SIG-M5 treated with dmso at 0.1 percent for 504 hours (cell line): ENCODE measurements around the gene RDH16.
"Not testable (repeated sequence)": the region's sequence is repeated elsewhere in the genome, so short reads cannot be mapped to it uniquely, and the experiment has no call there.

Experiments
- DNase-seq: peaks from one replicate; lab custom pipeline; 2025; ENCODE audit not compliant: unreplicated experiment; lab: John Stamatoyannopoulos, UW

The RDH16 gene

DNA sequence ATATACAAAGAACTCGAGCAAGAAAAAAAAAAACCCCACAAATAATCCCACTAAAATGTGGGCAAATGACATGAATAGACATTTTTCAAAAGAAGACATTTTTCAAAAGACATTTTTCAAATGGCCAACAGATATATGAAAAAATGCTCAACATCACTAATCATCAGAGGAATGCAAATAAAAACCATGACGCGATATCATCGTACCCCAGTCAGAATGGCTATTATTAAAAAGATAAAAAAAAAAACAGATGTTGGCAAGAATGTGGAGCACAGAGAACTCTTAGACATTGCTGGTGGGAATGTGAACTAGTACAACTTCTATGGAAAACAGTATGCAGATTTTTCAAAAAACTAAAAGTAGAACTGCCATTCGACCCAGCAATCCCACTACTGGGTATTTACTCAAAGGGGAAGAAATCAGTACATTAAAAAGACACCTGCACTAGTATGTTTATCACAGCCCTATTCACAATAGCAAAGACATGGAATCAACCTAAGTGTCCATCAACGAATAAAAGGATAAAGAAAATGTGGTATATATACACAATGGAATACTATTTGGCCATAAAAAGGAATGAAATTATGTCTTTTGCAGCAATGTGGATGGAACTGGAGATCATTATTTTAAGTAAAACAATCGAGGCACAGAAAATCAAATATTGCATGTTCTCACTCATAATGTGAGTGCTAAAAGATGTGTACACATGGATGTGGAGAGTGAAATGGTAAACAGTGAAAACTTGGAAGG lies 32.6 kb upstream of the RDH16 start:
- DNase-seq, result no peak

DNA sequence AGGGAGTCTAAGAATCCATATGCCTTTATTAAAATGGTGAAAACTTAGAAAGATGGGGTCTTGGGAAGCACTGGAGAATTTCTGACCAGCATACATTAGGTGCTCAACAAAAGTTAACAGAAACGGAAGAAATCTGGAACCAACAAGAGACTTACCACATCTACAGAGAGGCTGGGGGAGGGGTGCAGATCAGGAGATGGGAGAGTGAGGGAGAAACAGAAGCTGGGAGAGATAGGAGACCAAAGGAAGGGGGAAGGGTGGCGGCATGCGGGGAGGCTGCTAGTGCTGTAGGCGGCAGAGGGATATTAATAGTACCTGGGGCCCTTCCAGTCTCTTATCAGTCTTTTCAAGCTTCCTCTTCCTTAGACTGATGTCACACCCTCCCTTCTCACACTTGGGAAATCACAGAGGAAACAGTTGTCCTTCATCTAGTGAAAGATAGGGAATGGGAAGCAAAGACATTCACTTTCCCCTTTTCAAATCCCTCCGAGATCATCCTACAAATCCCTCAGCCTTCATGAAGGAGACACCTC lies 30.9 kb upstream of the RDH16 start:
- DNase-seq, result peak; percentile 77

DNA sequence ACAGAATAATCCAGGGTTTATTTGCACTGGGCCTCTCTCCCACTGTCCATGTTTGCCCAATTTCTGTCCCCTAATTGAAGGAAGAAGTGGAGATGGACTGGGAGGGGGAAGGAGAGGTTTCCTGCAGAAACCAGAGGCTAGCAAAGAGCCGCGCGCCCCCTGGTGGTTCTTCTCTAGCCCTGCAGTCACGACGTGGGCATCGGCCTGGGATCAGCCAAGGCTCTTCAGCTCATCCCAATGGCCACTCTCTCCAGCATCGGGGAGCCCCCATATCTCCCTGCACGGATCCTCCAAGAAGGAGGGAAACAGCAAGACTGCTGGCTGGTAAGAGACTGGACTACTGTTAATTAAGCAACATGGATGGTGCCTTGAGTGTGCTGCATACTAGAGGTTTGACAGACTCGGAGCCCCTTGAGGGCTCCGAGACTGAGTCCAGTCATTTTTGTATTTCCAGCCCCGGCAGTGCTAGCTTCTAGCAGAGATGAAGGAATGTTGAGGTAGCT lies 30.2 kb upstream of the RDH16 start:
- DNase-seq, result peak; percentile 78

DNA sequence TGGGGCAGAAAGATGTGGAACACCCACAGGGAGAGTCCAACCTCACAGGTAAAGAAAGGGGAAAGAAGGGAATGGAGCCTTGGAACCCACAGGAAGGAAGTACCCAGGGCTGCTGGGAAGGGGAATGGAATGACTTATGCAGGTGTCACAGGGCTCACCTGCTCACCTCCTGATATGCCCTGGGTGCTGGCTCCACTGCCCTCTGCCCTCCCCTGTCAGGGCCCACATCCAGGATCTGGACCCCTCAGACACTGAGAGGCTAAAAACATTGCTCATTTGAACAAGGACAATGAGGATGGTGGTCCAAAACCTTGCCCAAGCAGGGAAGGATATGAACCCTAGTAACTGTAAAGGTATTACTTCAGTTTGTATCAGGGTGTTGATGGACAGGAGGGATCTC lies 29.6 kb upstream of the RDH16 start:
- no peak for DNase-seq

DNA sequence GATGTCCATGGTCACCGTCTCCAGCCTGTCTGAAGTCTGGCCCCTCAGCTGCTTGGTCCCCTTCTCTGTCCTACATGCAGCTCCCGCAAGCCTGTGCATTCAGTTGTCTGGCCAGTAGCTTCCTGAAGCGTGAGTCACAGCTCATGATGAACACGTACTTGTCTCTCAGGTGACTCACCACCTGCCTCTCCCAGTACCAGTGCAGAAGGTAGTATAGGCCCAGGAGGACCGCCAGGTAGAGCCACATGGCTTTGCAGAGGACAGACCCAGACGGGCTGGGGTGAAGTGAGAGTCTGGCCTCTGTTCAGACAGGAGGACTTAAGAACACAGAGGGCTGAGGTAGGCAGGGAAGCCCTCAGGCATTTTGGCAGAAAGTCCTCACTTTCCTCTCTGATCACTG lies 28.3 kb upstream of the RDH16 start:
- peak; percentile 41 for DNase-seq

DNA sequence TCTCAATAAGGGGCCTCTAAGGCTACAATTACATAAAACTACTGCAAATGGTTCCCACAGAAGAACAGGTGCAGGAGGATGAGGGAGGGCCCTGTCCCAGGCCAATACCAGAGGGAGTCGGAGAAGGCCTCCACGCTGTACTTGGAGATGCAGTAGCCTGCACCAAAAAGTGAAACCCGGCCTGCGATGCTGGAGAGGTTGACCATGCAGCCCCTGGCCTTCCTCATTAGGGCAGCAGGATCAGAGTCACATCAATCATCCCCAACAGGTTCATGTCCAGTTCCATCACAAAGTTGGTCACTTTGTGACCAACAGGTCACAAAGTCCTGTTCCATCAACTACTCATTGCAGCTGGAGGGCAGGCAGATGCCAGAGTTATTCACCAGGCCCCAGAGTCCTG lies 26.0 kb upstream of the RDH16 start:
- DNase-seq, result no peak

DNA sequence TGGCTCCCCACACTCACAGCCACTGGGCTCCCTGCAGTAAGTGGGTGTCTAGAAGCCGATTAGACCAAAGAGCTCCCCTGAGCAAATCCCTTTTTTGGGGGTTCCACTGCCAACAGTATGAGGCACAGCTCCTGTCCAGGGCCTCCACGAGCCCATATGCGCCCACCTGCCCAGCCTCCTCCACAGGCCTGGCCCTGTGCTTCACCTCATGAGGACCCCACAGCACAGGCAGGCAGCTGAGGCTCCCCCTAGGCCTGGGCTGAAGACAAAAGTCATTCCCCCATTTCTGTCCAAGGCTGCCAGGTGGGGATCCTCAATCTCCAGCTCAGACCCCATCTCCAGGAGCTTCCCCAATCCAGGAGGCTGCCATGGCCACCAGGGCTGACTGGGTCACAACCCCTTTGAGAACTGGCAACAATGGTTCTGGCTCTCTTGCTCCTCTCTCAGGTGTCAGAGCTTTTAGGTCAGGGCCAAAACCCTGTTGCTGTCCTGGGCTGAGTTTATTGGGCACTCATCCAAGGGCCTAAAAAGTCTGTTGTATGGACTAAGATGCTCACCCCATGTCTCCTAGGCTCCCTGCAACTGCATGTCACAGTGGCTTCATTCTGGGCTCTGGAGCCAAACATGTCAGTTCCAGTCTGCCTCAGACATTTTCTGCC lies 25.3 kb upstream of the RDH16 start:
- not testable (repeated sequence) for DNase-seq

DNA sequence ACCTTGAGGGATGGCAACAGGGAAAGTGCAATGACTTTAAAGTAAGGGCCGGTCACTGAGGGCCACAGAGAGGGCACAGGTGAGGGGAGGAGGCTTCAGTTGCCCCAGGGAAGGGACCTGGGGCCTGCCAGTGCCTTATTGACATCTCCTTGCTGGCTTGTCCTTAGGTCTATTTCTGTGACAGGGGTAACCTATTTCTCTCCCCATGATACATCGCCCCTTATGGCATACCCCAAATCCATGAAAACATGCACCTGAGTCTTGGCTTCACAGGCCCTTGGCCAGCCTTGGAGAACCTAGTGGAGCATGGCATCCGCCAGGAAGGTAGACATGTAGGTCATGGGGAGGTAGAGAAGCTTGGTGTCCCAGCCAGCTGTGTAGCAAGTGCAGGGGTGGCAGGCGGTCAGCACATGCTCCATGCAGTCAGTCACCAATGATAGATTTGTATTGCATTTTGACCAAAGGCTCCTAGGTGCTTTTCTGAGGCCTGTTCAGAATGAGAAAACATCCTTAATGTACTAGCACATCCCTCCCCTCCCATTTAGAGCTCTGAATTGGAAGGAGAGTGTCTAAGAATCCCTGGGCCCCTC lies 23.6 kb upstream of the RDH16 start:
- DNase-seq, result no peak

DNA sequence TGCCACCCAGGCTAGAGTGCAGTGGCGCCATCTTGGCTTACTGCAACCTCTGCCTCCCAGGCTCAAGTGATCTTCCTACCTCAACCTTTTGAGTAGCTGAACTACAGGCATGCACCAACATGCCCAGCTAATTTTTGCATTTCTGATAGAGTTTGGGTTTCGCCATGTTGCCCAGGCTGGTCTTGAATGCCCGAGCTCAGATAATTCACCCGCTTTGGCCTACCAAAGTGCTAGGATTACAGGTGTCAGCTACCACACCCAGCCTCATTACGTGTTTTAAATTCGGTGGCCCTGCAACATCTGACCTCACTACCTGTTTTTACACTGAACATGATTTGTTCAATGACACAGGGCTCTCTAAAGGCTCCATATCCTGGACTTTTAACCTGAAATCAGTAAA lies 22.9 kb upstream of the RDH16 start:
- DNase-seq, result no peak

DNA sequence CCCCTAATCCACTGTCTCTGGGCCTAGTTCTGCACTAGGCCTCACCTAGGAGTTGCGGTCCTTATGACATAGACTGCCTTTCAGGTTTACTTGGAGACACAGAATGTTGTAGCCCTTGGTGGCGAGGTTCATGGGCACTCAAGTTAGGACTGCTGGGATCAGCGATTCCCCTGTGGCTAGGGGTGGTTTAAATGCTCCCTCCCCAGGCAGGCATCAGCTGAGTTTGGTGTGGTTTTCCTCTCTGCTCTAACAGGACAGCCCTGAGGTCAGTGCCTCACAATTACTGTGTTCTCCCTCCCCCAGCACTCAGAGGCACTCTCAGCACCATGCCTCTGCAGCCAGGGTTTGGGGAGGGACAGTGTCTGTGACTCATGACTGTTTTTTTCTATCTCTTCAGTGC lies 22.2 kb upstream of the RDH16 start:
- DNase-seq, result no peak

DNA sequence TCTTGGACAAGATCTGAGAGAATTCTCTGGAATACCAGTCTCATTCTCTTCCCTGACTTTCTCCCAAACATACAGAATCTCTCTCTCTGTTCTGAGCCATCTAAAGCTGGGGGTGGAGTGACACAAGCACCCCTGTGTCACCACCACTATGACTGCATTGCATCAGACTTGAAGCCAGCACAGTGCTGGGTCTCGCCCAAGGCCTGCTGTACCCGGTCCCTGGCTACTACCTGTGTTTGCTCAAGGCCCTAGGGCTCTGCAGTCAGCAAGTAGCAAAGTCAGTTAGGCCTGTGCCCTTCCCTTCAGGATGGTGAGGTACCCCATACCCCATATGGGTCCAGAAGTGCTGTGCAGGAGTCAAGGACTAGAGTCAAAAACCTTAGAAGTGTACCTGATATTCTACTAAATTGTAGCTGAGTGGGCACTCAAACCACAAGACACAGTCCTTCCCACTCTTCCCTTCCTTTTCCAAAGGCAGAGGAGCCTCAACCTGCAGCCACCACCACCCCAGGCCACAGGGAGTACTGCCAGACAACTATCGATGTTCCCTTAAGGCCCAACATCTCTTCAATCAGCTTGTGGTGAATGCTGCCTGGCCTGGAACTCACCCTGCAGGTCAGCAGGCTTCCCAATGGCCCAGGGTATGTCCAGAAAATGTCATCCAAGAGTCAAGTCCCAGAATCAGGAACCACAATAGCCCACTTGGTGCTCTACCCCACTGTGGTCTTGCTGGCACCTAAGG lies 21.2 kb upstream of the RDH16 start:
- DNase-seq, result no peak

DNA sequence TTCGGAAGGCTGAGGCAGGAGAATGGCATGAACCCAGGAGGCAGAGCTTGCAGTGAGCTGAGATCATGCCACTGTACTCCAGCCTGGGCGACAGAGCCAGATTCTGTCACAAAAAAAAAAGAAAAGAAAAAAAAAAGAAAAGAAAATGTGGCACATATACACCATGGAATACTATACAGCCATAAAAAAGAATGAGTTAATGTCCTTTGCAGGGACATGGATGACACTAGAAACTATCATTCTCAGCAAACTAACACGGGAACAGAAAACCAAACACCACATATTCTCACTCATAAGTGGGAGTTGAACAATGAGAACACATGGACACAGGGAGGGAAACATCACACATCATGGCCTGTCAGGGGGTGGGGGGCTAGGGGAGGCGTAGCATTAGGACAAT lies 20.0 kb upstream of the RDH16 start:
- DNase-seq, result not testable (repeated sequence)

DNA sequence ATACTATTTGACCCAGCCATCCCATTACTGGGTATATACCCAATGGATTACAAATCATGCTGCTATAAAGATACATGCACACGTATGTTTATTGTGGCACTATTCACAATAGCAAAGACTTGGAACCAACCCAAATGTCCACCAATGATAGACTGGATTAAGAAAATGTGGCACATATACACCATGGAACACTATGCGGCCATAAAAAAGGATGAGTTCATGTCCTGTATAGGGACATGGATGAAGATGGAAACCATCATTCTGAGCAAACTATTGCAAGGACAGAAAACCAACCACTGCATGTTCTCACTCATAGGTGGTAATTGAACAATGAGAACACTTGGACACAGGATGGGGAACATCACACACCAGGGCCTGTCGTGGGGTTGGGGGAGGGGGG lies 16.8 kb upstream of the RDH16 start:
- not testable (repeated sequence) for DNase-seq

DNA sequence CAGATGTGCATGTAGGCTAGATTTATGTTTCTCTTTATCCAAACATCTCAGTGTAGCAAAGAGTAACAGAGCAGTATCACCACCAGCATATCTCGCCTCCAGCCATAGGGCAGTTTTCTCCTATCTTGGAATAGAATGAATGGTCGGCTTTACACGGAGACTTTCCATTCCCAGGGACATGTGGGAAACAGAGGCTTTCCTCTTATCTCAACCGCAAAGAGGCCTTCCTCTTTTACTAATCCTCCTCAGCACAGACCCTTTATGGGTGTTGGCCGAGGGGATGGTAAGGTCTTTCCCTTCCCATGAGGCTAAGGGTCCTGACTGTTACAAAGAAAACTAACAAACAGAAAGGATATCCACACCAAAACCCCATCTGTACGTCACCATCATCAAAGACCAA lies 11.5 kb upstream of the RDH16 start:
- not testable (repeated sequence) for DNase-seq

DNA sequence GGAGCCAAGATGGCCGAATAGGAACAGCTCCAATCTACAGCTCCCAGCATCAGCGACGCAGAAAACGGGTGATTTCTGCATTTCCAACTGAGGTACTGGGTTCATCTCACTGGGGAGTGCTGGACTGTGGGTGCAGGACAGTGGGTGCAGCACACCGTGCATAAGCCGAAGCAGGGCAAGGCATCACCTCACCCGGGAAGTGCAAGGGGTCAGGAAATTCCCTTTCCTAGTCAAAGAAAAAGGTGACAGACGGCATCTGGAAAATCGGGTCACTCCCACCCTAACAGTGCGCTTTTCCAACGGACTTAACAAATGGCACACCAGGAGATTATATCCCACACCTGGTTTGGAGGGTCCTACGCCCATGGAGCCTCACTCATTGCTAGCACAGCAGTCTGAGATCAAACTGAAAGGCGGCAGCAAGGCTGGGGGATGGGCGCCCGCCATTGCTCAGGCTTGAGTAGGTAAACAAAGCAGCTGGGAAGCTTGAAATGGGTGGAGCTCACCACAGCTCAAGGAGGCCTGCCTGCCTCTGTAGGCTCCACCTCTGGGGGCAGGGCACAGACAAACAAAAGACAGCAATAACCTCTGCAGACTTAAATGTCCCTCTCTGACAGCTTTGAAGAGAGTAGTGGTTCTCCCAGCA lies 8.7 kb upstream of the RDH16 start:
- not testable (repeated sequence) for DNase-seq

DNA sequence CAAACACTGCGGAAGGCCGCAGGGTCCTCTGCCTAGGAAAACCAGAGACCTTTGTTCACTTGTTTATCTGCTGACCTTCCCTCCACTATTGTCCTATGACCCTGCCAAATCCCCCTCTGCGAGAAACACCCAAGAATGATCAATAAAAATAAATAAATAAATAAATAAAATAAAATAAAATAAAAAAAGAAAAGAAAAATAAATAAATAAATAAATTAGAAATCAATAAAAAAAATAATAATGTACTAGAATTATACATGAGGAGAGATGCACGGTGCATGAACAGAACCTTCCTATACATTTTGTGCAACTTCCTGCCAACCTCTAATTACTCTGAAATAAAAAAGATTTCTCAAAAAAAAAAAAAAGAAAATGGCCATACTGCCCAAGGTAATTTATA lies 7.7 kb upstream of the RDH16 start:
- not testable (repeated sequence) for DNase-seq

DNA sequence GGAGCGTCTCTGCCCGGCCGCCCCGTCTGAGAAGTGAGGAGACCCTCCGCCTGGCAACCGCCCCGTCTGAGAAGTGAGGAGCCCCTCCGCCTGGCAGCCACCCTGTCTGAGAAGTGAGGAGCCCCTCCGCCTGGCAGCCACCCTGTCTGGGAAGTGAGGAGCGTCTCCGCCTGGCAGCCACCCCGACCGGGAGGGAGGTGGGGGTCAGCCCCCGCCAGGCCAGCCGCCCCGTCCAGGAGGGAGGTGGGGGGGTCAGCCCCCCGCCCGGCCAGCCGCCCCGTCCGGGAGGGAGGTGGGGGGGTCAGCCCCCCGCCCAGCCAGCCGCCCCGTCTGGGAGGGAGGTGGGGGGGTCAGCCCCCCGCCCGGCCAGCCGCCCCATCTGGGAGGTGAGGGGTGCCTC lies 6.1 kb upstream of the RDH16 start:
- not testable (repeated sequence) for DNase-seq

DNA sequence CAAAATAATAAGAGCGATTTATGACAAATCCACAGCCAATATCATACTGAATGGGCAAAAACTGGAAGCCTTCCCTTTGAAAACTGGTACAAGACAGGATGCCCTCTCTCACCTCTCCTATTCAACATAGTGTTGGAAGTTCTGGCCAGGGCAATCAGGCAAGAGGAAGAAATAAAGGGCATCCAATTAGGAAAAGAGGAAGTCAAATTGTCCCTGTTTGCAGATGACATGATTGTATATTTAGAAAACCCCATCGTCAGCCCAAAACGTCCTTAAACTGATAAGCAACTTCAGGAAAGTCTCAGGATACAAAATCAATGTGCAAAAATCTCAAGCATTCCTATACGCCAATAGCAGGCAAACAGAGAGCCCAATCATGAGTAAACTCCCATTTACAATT lies 4.8 kb upstream of the RDH16 start:
- DNase-seq, result not testable (repeated sequence)

DNA sequence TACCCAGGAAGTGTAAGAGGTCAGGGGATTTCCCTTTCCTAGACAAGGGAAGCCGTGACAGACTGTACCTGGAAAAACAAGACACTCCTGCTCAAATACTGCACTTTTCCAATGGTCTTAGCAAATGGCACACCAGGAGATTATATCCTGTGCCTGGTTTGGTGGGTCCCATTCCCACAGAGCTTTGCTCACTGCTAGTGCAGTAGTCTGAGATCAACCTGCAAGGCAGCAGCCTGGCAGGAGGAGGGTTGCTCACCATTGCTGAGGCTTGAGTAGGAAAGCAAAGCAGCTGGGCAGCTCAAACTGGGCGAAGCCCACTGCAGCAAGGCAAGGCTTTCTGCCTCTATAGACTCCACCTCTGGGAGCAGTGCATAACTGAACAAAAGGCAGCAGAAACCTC lies 1.0 kb upstream of the RDH16 start:
- DNase-seq, result no peak

DNA sequence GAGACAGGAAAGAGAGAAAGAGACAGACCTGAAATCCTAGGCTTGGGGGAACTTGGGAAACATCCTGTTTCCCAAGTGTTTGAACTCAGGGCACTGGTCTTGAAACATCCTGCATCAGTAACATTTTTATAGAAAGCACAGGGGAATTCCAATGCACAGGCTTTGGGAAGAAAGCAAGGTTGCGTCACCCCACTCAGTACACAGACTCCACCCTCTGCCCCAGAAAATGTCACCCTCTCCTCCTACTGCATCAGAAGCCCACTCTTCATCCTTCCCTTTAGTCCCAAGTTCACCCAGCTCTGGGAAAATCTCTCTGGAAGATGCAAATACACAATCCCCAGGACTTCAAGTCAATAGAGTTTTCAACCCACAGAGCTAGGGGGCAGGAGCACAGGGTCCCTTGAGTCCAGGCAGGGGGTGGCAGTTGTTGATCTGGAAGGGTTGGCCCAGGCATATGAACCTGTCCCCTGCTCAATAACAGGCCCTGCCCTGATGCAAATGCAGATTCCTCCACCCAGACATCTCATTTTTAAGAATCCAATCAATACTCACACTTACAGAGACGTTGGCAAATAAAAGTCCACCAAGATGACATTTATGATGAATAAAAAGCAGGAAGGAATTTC lies 1.7 kb downstream of the RDH16 start:
- no peak for DNase-seq
